NT2/D1 (cell line): Measurements from ENCODE around the gene RERGL.

ENCODE experiments used
- DNase-seq: peaks from one replicate; pipeline ENCODE4 v3.0.0-alpha.2; 2011; ENCODE audit warnings: low read depth, low spot score
- H3K27me3 ChIP-seq: 2 replicates; pipeline ENCODE4 v1.6.0; 2011; ENCODE audit warnings: mild to moderate bottlenecking; ENCODE audit not compliant: insufficient read length, insufficient read depth
- H3K36me3 ChIP-seq: 2 replicates; pipeline ENCODE4 v1.6.1; 2011; ENCODE audit warnings: mild to moderate bottlenecking, low read length, mixed read lengths; ENCODE audit not compliant: insufficient read depth, insufficient read length
- H3K4me1 ChIP-seq: 2 replicates; pipeline ENCODE4 v1.5.1; 2011; ENCODE audit not compliant: insufficient read depth, insufficient read length
- H3K4me3 ChIP-seq: 2 replicates; pipeline ENCODE4 v1.5.1; 2011; ENCODE audit warnings: low read depth; ENCODE audit not compliant: insufficient read length
- H3K9ac ChIP-seq: 2 replicates; pipeline ENCODE4 v1.6.0; 2011; ENCODE audit warnings: low read depth; ENCODE audit not compliant: insufficient read length
- H3K9me3 ChIP-seq: 2 replicates; pipeline ENCODE4 v1.5.1; 2011; ENCODE audit warnings: mild to moderate bottlenecking, low read length; ENCODE audit not compliant: insufficient read depth
- SUZ12 ChIP-seq: IDR thresholded peaks from 2 replicates; pipeline ENCODE4 v1.6.1; 2011; ENCODE audit not compliant: insufficient read length, insufficient read depth; ENCODE audit errors: extremely low read depth
- YY1 ChIP-seq: IDR thresholded peaks from 2 replicates; pipeline ENCODE4 v1.6.1; 2011; ENCODE audit not compliant: insufficient read length, insufficient read depth
- ZNF274 ChIP-seq: IDR thresholded peaks from 2 replicates; pipeline ENCODE4 v1.6.1; 2011; ENCODE audit warnings: mild to moderate bottlenecking, low read depth, low read length

Gene RERGL

GRCh38 chr12:18103624-18104023 lies 13.6 kb upstream of the RERGL start:
- no peak for DNase-seq
- Histone ChIP-seq H3K36me3 (no peaks in the 10 kb centered on the region), H3K4me1 (no peaks in the 10 kb centered on the region), H3K27me3 (no peaks in the 10 kb centered on the region), H3K4me3 (no peak overlapping the region), H3K9me3 (peaks cover 17% of the 10 kb centered on the region), H3K9ac (no peak overlapping the region)
- no peak for TF ChIP-seq ZNF274
- TF ChIP-seq SUZ12, result no peak
- no peak for TF ChIP-seq YY1

- no peak for TF ChIP-seq SUZ12
- no peak for TF ChIP-seq ZNF274
- TF ChIP-seq YY1, result no peak
- no peak for DNase-seq
Measured at GRCh38 chr12:18101043-18101442, 11.1 kb upstream of the RERGL start.

GRCh38 chr12:18084080-18084479 lies 5.9 kb downstream of the RERGL start:
- Histone ChIP-seq H3K27me3 (no peaks in the 10 kb centered on the region), H3K4me3 (no peak overlapping the region), H3K4me1 (no peaks in the 10 kb centered on the region), H3K9ac (no peak overlapping the region), H3K36me3 (no peaks in the 10 kb centered on the region), H3K9me3 (no peaks in the 10 kb centered on the region)
- DNase-seq, result no peak
- no peak for TF ChIP-seq YY1
- TF ChIP-seq SUZ12, result no peak
- TF ChIP-seq ZNF274, result no peak

More at GRCh38 chr12:18101043-18101442, 11.1 kb upstream of the RERGL start:
- no peaks in the 10 kb centered on the region for H3K27me3 ChIP-seq
- peaks cover 34% of the 10 kb centered on the region for H3K9me3 ChIP-seq
- H3K4me1 ChIP-seq, result no peaks in the 10 kb centered on the region
- no peak overlapping the region for H3K9ac ChIP-seq
- H3K4me3 ChIP-seq, result no peak overlapping the region
- no peaks in the 10 kb centered on the region for H3K36me3 ChIP-seq

- TF ChIP-seq SUZ12 (no peak), YY1 (no peak), ZNF274 (no peak)
- no peak for DNase-seq
- Histone ChIP-seq H3K4me1 (no peaks in the 10 kb centered on the region), H3K36me3 (no peaks in the 10 kb centered on the region), H3K4me3 (no peak overlapping the region), H3K27me3 (no peaks in the 10 kb centered on the region), H3K9me3 (no peaks in the 10 kb centered on the region), H3K9ac (no peak overlapping the region)
Measured at GRCh38 chr12:18079541-18080246, 10.3 kb downstream of the RERGL start.

GRCh38 chr12:18074001-18074400 lies 16.0 kb downstream of the RERGL start:
- Histone ChIP-seq H3K27me3 (no peaks in the 10 kb centered on the region), H3K36me3 (no peaks in the 10 kb centered on the region), H3K9me3 (no peaks in the 10 kb centered on the region), H3K4me1 (no peaks in the 10 kb centered on the region), H3K9ac (no peak overlapping the region), H3K4me3 (no peak overlapping the region)
- TF ChIP-seq ZNF274 (no peak), SUZ12 (no peak), YY1 (no peak)
- no peak for DNase-seq

- no peaks in the 10 kb centered on the region for H3K36me3 ChIP-seq
- TF ChIP-seq SUZ12 (no peak), ZNF274 (no peak), YY1 (no peak)
- no peak for DNase-seq
- H3K9me3 ChIP-seq, result no peaks in the 10 kb centered on the region
- H3K27me3 ChIP-seq, result no peaks in the 10 kb centered on the region
- no peak overlapping the region for H3K9ac ChIP-seq
- H3K4me3 ChIP-seq, result no peak overlapping the region
- no peaks in the 10 kb centered on the region for H3K4me1 ChIP-seq
Measured at GRCh38 chr12:18072723-18073122, 17.3 kb downstream of the RERGL start.

GRCh38 chr12:18071336-18071735 lies 18.7 kb downstream of the RERGL start:
- DNase-seq, result no peak
- no peaks in the 10 kb centered on the region for H3K4me1 ChIP-seq
- H3K9ac ChIP-seq, result no peak overlapping the region
- H3K36me3 ChIP-seq, result no peaks in the 10 kb centered on the region
- no peaks in the 10 kb centered on the region for H3K9me3 ChIP-seq
- TF ChIP-seq YY1 (no peak), SUZ12 (no peak), ZNF274 (no peak)
- no peaks in the 10 kb centered on the region for H3K27me3 ChIP-seq
- no peak overlapping the region for H3K4me3 ChIP-seq

- Histone ChIP-seq H3K4me3 (no peak overlapping the region), H3K27me3 (no peaks in the 10 kb centered on the region), H3K36me3 (no peaks in the 10 kb centered on the region), H3K9me3 (no peaks in the 10 kb centered on the region; the same call in 1 of the 2 replicates), H3K9ac (no peak overlapping the region), H3K4me1 (no peaks in the 10 kb centered on the region)
- peak; percentile 64 for DNase-seq
- no peak for TF ChIP-seq ZNF274
Measured at GRCh38 chr12:18068355-18068754, 21.6 kb downstream of the RERGL start.
